OCI-LY3 (cell line): Measurements from ENCODE around the gene JPH4.

Experiments
- H2AFZ ChIP-seq: fragments of 200-600, 300-600 bp; shearing (Covaris generic); 2 replicates; pipeline ENCODE4 v1.6.0; 2014; ENCODE audit warnings: antibody characterized with exemption, low read depth, low read length
- H3K27ac ChIP-seq: fragments of 200-600, 300-600 bp; sonication (generic); 2 replicates; pipeline ENCODE4 v1.5.1; 2014; ENCODE audit warnings: mild to moderate bottlenecking, low read length, moderate library complexity, mixed read lengths
- H3K27me3 ChIP-seq: fragments of 200-600, 300-600 bp; sonication (generic); 2 replicates; pipeline ENCODE4 v1.6.1; 2014; ENCODE audit warnings: low read depth, low read length, mixed read lengths
- H3K36me3 ChIP-seq: fragments of 200-600, 300-600 bp; sonication (generic); replicated peaks from 2 replicates; pipeline ENCODE3; 2014; ENCODE audit warnings: low read depth, low read length, mixed read lengths
- H3K4me1 ChIP-seq: fragments of 300-600, 200-600 bp; sonication (generic); 2 replicates; pipeline ENCODE4 v1.6.1; 2014; ENCODE audit warnings: low read length, mixed read lengths
- H3K4me2 ChIP-seq: fragments of 200-600, 300-600 bp; sonication (generic); 2 replicates; pipeline ENCODE4 v1.6.1; 2014; ENCODE audit warnings: low read length, mixed read lengths
- H3K4me3 ChIP-seq: fragments of 300-600, 200-600 bp; sonication (generic); 2 replicates; pipeline ENCODE4 v1.5.1; 2014; ENCODE audit warnings: antibody characterized with exemption, mild to moderate bottlenecking, low read length, moderate library complexity
- H3K79me2 ChIP-seq: fragments of 300-600, 200-600 bp; shearing (Covaris generic); 2 replicates; pipeline ENCODE4 v1.6.1; 2014; ENCODE audit warnings: mild to moderate bottlenecking, low read length, mixed read lengths
- H3K9ac ChIP-seq: fragments of 300-600, 200-600 bp; shearing (Covaris generic); 2 replicates; pipeline ENCODE4 v1.6.0; 2014; ENCODE audit warnings: mild to moderate bottlenecking, low read length, moderate library complexity
- H3K9me3 ChIP-seq: fragments of 200-600, 300-600 bp; shearing (Covaris generic); 2 replicates; pipeline ENCODE4 v1.6.1; 2014; ENCODE audit warnings: low read length, mixed read lengths; ENCODE audit not compliant: insufficient read depth
- H4K20me1 ChIP-seq: fragments of 200-600, 300-600 bp; sonication (generic); 2 replicates; pipeline ENCODE4 v1.6.1; 2016; ENCODE audit warnings: low read length, mixed read lengths; ENCODE audit not compliant: insufficient read depth
- EZH2phosphoT487 ChIP-seq: fragments of 200-600 bp; shearing (Covaris generic); IDR thresholded peaks from 2 replicates; pipeline ENCODE4 v1.6.1; 2018; ENCODE audit warnings: antibody characterized with exemption, mixed run types, low read depth
- TF ChIP-seq, protein P1 (sequence below): fragments of 200-600, 300-600 bp; sonication (generic); IDR thresholded peaks from 2 replicates; pipeline ENCODE4 v1.5.1; 2014; ENCODE audit warnings: antibody characterized with exemption, low read length, low read depth

JPH4 gene

DNA sequence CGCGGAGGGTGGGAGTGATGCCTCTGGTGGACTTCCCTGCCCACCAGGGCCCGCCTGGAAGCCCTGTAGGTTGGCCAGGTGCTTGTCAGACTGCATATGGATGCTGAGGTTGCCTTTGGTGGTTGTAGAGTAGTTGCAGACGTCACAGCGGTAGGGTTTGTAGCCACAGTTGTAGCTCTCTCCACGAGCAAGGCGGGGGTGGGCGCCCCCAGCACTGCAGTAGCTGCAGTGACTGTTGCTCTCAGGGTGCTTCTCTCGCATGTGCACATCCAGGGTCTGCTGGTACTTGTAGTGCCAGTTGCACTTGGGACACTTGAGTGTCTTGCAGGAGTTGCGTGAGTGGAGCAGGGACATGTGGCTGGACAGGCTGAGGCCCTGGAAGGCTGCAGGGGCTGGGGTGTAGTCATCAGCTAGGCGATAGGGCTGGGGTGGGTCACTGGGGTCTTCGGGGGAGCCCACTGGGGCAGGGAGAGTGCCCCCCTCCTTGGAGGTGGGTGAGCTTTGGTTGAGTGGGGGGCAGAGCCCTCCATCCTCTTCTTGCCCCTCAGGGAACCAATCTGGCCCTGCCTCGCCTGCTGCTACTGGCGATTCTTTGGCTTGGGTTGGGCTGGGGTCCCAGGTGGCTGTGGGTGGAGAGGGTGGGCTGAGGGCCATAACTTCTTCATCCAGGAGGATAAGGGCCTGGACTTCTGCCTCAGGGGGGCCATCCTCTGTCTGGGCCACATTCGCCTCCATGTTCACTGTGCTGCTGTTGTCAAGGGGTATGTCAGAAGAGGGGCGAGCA lies 44.7 kb downstream of the JPH4 start:
- Histone ChIP-seq H3K36me3 (no peaks in the 10 kb centered on the region), H3K4me1 (no peaks in the 10 kb centered on the region), H4K20me1 (no peaks in the 10 kb centered on the region), H2AFZ (no peak overlapping the region), H3K9ac (no peak overlapping the region), H3K79me2 (no peaks in the 10 kb centered on the region), H3K27me3 (no peaks in the 10 kb centered on the region), H3K4me3 (no peak overlapping the region), H3K4me2 (no peak overlapping the region), H3K9me3 (no peaks in the 10 kb centered on the region), H3K27ac (no peak overlapping the region)
- TF ChIP-seq, protein P1, sequence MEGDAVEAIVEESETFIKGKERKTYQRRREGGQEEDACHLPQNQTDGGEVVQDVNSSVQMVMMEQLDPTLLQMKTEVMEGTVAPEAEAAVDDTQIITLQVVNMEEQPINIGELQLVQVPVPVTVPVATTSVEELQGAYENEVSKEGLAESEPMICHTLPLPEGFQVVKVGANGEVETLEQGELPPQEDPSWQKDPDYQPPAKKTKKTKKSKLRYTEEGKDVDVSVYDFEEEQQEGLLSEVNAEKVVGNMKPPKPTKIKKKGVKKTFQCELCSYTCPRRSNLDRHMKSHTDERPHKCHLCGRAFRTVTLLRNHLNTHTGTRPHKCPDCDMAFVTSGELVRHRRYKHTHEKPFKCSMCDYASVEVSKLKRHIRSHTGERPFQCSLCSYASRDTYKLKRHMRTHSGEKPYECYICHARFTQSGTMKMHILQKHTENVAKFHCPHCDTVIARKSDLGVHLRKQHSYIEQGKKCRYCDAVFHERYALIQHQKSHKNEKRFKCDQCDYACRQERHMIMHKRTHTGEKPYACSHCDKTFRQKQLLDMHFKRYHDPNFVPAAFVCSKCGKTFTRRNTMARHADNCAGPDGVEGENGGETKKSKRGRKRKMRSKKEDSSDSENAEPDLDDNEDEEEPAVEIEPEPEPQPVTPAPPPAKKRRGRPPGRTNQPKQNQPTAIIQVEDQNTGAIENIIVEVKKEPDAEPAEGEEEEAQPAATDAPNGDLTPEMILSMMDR = no peak
- TF ChIP-seq EZH2phosphoT487 = no peak

DNA sequence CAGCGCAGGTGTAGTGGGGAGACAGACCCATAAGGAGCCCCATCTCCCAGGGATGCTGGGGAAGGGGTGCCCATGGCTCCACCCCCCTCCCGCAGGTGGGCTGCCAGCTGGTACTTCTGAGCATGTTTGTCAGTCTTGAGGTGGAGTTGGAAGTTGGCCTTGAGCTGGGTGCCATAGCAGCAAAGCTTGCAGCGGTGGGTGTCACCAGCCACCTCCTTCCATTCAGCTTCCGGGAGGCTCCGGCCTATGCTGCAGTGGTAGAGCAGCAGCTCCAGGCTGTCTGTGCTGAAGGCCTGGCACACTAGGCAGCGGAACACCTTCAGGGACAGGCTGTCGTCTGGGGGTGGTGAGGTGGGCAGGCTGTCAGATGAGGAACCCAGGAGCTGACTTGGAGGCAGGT lies 45.9 kb downstream of the JPH4 start:
- Histone ChIP-seq H4K20me1 (no peaks in the 10 kb centered on the region), H2AFZ (no peak overlapping the region), H3K4me1 (no peaks in the 10 kb centered on the region), H3K27me3 (no peaks in the 10 kb centered on the region), H3K36me3 (no peaks in the 10 kb centered on the region), H3K9ac (no peak overlapping the region), H3K4me2 (no peak overlapping the region), H3K9me3 (no peaks in the 10 kb centered on the region), H3K27ac (no peak overlapping the region), H3K4me3 (no peak overlapping the region), H3K79me2 (no peaks in the 10 kb centered on the region)
- no peak for TF ChIP-seq EZH2phosphoT487
- TF ChIP-seq, protein P1 = no peak

DNA sequence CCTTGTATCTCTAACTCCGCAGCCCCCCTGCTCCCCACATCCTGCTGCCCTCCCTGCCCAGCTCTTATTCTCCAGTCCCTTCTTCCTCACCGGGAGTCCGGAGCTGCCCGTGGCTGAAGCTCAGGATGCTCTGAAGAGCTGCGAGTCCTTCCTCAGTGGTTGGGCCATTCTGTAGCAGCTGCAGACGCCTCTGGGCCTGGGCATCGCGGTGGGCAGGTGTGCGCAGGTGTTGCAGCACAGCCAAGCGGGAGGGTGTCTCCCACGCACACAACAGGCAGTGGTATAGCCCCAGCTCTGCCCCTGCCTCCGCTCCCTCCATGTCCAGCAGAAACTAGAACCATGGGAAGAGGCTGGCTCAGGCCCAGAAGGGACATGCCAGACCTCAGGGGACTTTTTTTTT lies 47.2 kb downstream of the JPH4 start:
- H3K36me3 ChIP-seq = no peaks in the 10 kb centered on the region
- no peaks in the 10 kb centered on the region for H3K4me1 ChIP-seq
- H3K27me3 ChIP-seq = no peaks in the 10 kb centered on the region
- H3K9ac ChIP-seq = no peak overlapping the region
- H3K4me3 ChIP-seq = no peak overlapping the region
- H2AFZ ChIP-seq = no peak overlapping the region
- H3K9me3 ChIP-seq = no peaks in the 10 kb centered on the region
- no peaks in the 10 kb centered on the region for H3K79me2 ChIP-seq
- H4K20me1 ChIP-seq = no peaks in the 10 kb centered on the region
- TF ChIP-seq, protein P1 = no peak
- TF ChIP-seq EZH2phosphoT487 = no peak
- no peak overlapping the region for H3K27ac ChIP-seq
- no peak overlapping the region for H3K4me2 ChIP-seq

DNA sequence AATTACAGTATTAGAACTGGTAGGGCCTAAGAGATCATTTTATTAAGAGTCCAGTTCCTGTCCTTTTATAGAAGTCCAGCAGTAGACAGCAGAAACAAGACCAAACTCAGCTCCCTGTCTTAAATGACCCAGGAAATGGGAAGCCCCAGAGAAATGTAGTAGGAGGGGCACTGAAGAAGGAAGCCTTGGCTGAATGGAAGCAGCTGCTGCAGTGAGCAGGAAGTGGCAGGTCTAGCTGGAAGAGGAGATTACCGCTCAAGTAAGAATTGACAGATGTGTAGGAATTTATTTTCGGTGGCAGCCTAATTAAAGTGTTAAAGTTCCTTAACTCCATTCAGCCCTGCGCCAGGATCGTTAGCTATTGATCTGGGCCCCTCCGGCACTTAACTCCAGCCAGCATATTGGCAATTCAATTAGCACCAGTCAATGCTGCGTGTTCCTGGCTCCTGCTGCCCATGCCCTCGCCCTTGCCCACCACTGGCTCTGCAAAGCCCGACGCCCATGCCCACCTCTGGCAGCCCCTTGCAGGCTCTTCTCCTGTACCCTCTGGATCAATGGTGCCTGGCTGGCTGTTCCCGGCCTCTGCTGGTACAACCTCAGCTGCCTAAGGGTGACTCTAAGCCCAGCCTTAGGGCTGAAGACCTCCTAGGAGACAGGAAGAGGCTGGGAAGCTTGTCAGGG lies 48.1 kb downstream of the JPH4 start:
- no peak overlapping the region for H3K9ac ChIP-seq
- no peaks in the 10 kb centered on the region for H3K27me3 ChIP-seq
- no peak overlapping the region for H3K4me3 ChIP-seq
- no peak overlapping the region for H3K27ac ChIP-seq
- H3K9me3 ChIP-seq = no peaks in the 10 kb centered on the region
- no peaks in the 10 kb centered on the region for H4K20me1 ChIP-seq
- no peak for TF ChIP-seq EZH2phosphoT487
- TF ChIP-seq, protein P1 = no peak
- H3K79me2 ChIP-seq = no peaks in the 10 kb centered on the region
- no peaks in the 10 kb centered on the region for H3K36me3 ChIP-seq
- H2AFZ ChIP-seq = no peak overlapping the region
- no peak overlapping the region for H3K4me2 ChIP-seq
- H3K4me1 ChIP-seq = no peaks in the 10 kb centered on the region
